OCI-LY3 (cell line): ENCODE results near the gene WDR20.
"Not testable (repeated sequence)": the region's sequence is repeated elsewhere in the genome, so short reads cannot be mapped to it uniquely, and the experiment has no call there.

Experiments used
- H2AFZ ChIP-seq: fragments of 200-600, 300-600 bp; shearing (Covaris generic); 2 replicates; pipeline ENCODE4 v1.6.0; 2014; ENCODE audit warnings: antibody characterized with exemption, low read depth, low read length
- H3K27ac ChIP-seq: fragments of 200-600, 300-600 bp; sonication (generic); 2 replicates; pipeline ENCODE4 v1.5.1; 2014; ENCODE audit warnings: mild to moderate bottlenecking, low read length, moderate library complexity, mixed read lengths
- H3K27me3 ChIP-seq: fragments of 200-600, 300-600 bp; sonication (generic); 2 replicates; pipeline ENCODE4 v1.6.1; 2014; ENCODE audit warnings: low read depth, low read length, mixed read lengths
- H3K36me3 ChIP-seq: fragments of 200-600, 300-600 bp; sonication (generic); replicated peaks from 2 replicates; pipeline ENCODE3; 2014; ENCODE audit warnings: low read depth, low read length, mixed read lengths
- H3K4me1 ChIP-seq: fragments of 300-600, 200-600 bp; sonication (generic); 2 replicates; pipeline ENCODE4 v1.6.1; 2014; ENCODE audit warnings: low read length, mixed read lengths
- H3K4me2 ChIP-seq: fragments of 200-600, 300-600 bp; sonication (generic); 2 replicates; pipeline ENCODE4 v1.6.1; 2014; ENCODE audit warnings: low read length, mixed read lengths
- H3K4me3 ChIP-seq: fragments of 300-600, 200-600 bp; sonication (generic); 2 replicates; pipeline ENCODE4 v1.5.1; 2014; ENCODE audit warnings: antibody characterized with exemption, mild to moderate bottlenecking, low read length, moderate library complexity
- H3K79me2 ChIP-seq: fragments of 300-600, 200-600 bp; shearing (Covaris generic); 2 replicates; pipeline ENCODE4 v1.6.1; 2014; ENCODE audit warnings: mild to moderate bottlenecking, low read length, mixed read lengths
- H3K9ac ChIP-seq: fragments of 300-600, 200-600 bp; shearing (Covaris generic); 2 replicates; pipeline ENCODE4 v1.6.0; 2014; ENCODE audit warnings: mild to moderate bottlenecking, low read length, moderate library complexity
- H3K9me3 ChIP-seq: fragments of 200-600, 300-600 bp; shearing (Covaris generic); 2 replicates; pipeline ENCODE4 v1.6.1; 2014; ENCODE audit warnings: low read length, mixed read lengths; ENCODE audit not compliant: insufficient read depth
- H4K20me1 ChIP-seq: fragments of 200-600, 300-600 bp; sonication (generic); 2 replicates; pipeline ENCODE4 v1.6.1; 2016; ENCODE audit warnings: low read length, mixed read lengths; ENCODE audit not compliant: insufficient read depth
- CTCF ChIP-seq: fragments of 200-600, 300-600 bp; sonication (generic); IDR thresholded peaks from 2 replicates; pipeline ENCODE4 v1.5.1; 2014; ENCODE audit warnings: antibody characterized with exemption, low read length, low read depth
- EZH2phosphoT487 ChIP-seq: fragments of 200-600 bp; shearing (Covaris generic); IDR thresholded peaks from 2 replicates; pipeline ENCODE4 v1.6.1; 2018; ENCODE audit warnings: antibody characterized with exemption, mixed run types, low read depth

Gene WDR20

GRCh38 chr14:102124419-102124818 is 15.3 kb upstream of the WDR20 start:
- Histone ChIP-seq H2AFZ (no peak overlapping the region), H3K27me3 (no peaks in the 10 kb centered on the region), H3K9me3 (no peaks in the 10 kb centered on the region), H4K20me1 (no peaks in the 10 kb centered on the region), H3K4me3 (no peak overlapping the region), H3K27ac (no peak overlapping the region), H3K36me3 (no peaks in the 10 kb centered on the region), H3K79me2 (no peaks in the 10 kb centered on the region), H3K4me1 (peaks cover 20% of the 10 kb centered on the region), H3K9ac (no peak overlapping the region), H3K4me2 (no peak overlapping the region)
- TF ChIP-seq EZH2phosphoT487 (no peak), CTCF (no peak)

DNA sequence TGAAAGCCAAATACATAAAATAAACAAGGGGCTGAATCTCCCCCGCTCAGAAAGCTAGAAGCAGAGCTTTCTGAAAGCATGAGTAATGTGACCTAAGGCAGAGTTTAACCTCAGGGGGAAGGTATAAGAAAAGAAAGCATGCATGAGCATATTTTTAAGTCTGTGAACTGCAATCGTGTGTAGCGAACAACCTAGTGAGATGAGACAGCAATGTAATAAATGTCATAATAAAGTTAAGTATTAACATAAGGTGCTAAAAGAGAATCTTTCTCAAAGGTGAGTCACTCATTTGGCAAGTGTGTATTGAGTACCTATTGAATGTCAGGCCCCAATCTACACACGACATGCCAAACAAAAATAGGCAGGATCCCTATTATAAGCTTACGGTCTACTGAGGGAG is 14.2 kb upstream of the WDR20 start:
- TF ChIP-seq CTCF (no peak), EZH2phosphoT487 (no peak)
- Histone ChIP-seq H3K79me2 (no peaks in the 10 kb centered on the region), H3K27ac (no peak overlapping the region), H3K36me3 (no peaks in the 10 kb centered on the region), H4K20me1 (no peaks in the 10 kb centered on the region), H3K9ac (no peak overlapping the region), H3K27me3 (no peaks in the 10 kb centered on the region), H3K4me2 (peak overlapping the region; percentile 83), H3K4me1 (peaks cover 20% of the 10 kb centered on the region), H2AFZ (no peak overlapping the region), H3K4me3 (no peak overlapping the region), H3K9me3 (no peaks in the 10 kb centered on the region)

GRCh38 chr14:102126807-102127455 is 12.8 kb upstream of the WDR20 start:
- no peaks in the 10 kb centered on the region for H4K20me1 ChIP-seq
- peak overlapping the region; percentile 45 for H3K27ac ChIP-seq
- H3K9ac ChIP-seq: peak overlapping the region; percentile 58
- H3K9me3 ChIP-seq: no peaks in the 10 kb centered on the region
- H3K36me3 ChIP-seq: no peaks in the 10 kb centered on the region
- peak overlapping the region; percentile 88 for H2AFZ ChIP-seq
- peak overlapping the region; percentile 83 for H3K4me2 ChIP-seq
- H3K4me3 ChIP-seq: peak overlapping the region; percentile 69
- H3K27me3 ChIP-seq: no peaks in the 10 kb centered on the region
- TF ChIP-seq EZH2phosphoT487 (no peak), CTCF (no peak)
- H3K79me2 ChIP-seq: no peaks in the 10 kb centered on the region
- peaks cover 20% of the 10 kb centered on the region for H3K4me1 ChIP-seq

GRCh38 chr14:102131741-102132140 is 8.0 kb upstream of the WDR20 start:
- Histone ChIP-seq H3K27me3 (no peaks in the 10 kb centered on the region), H3K36me3 (no peaks in the 10 kb centered on the region), H4K20me1 (no peaks in the 10 kb centered on the region), H3K79me2 (no peaks in the 10 kb centered on the region), H2AFZ (no peak overlapping the region), H3K9ac (no peak overlapping the region), H3K4me1 (peaks cover 8% of the 10 kb centered on the region; the same call in 1 of the 2 replicates), H3K9me3 (no peaks in the 10 kb centered on the region), H3K4me2 (no peak overlapping the region), H3K27ac (no peak overlapping the region), H3K4me3 (no peak overlapping the region)
- no peak for TF ChIP-seq CTCF
- TF ChIP-seq EZH2phosphoT487: no peak

GRCh38 chr14:102134021-102134420 is 5.7 kb upstream of the WDR20 start:
- H3K9me3 ChIP-seq, H3K4me3 ChIP-seq, H3K27me3 ChIP-seq, H2AFZ ChIP-seq, H3K4me1 ChIP-seq, H3K9ac ChIP-seq, H3K36me3 ChIP-seq, H3K27ac ChIP-seq, H4K20me1 ChIP-seq, H3K4me2 ChIP-seq: not testable (repeated sequence)
- peaks cover 10% of the 10 kb centered on the region for H3K79me2 ChIP-seq

DNA sequence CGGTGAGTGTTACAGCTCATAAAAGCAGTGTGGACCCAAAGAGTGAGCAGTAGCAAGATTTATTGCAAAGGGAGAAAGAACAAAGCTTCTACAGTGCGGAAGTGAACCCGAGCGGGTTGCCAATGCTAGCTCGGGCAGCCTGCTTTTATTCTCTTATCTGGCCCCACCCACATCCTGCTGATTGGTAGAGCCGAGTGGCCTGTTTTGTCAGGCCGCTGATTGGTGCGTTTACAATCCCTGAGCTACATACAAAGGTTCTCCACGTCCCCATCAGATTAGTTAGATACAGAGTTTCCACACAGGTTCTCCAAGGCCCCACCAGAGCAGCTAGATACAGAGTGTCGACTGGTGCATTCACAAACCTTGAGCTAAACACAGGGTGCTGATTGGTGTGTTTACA is 5.0 kb upstream of the WDR20 start:
- H3K9me3 ChIP-seq, H3K27ac ChIP-seq, H3K9ac ChIP-seq, H3K36me3 ChIP-seq, H4K20me1 ChIP-seq, H3K4me2 ChIP-seq, H3K4me1 ChIP-seq, H3K27me3 ChIP-seq, H2AFZ ChIP-seq, H3K4me3 ChIP-seq: not testable (repeated sequence)
- H3K79me2 ChIP-seq: peaks cover 10% of the 10 kb centered on the region
